SK-N-MC (cell line): ENCODE results near the gene EXOC3.

Experiments
- EZH2 ChIP-seq: fragments of 200-600 bp; sonication (generic); IDR thresholded peaks from one replicate; pipeline ENCODE4 v1.6.1; 2017; ENCODE audit warnings: antibody characterized with exemption
- POLR2AphosphoS5 ChIP-seq: IDR thresholded peaks from 2 replicates; pipeline ENCODE4 v1.6.1; 2012; ENCODE audit warnings: mild to moderate bottlenecking, low read depth, low read length, borderline replicate concordance

DNA sequence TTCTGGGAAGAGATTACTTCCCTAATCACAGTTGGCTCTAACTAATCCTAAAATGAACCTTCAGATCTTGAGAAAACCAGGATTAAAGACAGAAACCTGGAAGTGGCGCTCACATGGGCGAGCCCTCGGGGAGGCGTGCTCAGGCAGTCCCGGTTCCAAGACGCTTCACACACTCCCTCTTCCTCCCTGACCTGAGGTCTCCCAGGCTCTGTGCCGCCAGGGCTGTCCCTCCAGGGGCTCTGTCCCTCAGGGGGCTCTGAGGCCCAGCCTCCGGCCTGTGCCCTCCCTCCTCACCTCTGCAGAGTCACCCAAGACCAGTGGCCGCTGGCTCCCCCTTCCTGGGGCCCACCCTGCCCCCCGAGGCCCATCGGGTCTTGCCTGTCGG, 71.1 kb downstream of the EXOC3 start:
- TF ChIP-seq POLR2AphosphoS5, result no peak
- TF ChIP-seq EZH2, result no peak
